ENCODE measurements around the gene PDZRN4.

Gene PDZRN4

DNA sequence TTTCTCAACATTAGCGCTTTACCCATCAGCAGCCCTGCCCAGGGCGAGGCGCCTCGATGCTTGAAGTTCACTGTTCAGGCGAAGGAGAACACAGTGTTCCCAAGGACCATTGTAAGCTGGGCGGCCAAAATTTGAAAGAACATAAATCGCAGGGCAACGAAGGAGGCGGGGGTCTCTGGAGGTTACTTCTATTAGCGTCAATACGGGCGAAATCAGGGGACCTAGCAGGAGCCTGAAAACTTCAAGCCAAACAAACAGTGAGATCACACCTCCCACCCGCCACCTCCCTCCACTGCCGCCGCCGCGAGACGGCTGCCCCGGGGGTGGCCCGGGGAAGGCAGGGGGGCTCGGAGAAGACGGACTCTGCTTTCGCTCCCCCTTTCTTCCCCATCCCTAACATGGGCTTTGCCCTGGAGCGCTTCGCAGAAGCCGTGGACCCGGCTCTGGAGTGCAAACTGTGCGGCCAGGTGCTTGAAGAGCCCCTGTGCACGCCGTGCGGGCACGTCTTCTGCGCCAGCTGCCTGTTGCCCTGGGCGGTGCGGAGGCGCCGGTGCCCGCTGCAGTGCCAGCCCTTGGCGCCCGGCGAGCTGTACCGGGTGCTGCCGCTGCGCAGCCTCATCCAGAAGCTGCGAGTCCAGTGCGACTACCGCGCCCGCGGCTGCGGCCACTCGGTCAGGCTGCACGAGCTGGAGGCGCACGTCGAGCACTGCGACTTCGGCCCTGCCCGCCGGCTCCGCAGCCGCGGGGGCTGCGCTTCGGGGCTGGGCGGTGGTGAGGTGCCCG lies at the start of gene PDZRN4:
PDZRN4 (plus strand) TSS at position 263 of the 783 bp plus-strand sequence.
- ChIA-PET POLR2A (no interaction called here), CTCF (no interaction called here)
- no peak for DNase-seq (ENCODE audit: extremely low spot score)
- TF ChIP-seq NFRKB (IDR thresholded peaks at IDR 0.05) (no peak), ARNT (IDR thresholded peaks at IDR 0.05) (no peak), FOXK2 (IDR thresholded peaks at IDR 0.05) (no peak), FOXA1 (IDR thresholded peaks at IDR 0.05) (no peak)

GRCh38 chr12:41140117-41140516 lies 48.0 kb upstream of the PDZRN4 start:
- TF ChIP-seq BHLHE40 (IDR thresholded peaks at IDR 0.05; ENCODE audit: borderline replicate concordance) = no peak
- no peak for TF ChIP-seq LEF1 (IDR thresholded peaks at IDR 0.05; ENCODE audit: borderline replicate concordance)
- TF ChIP-seq HDGF (IDR thresholded peaks at IDR 0.05; ENCODE audit: borderline replicate concordance) = no peak
- no peak for TF ChIP-seq ELF4 (IDR thresholded peaks at IDR 0.05)
- TF ChIP-seq NFRKB (IDR thresholded peaks at IDR 0.05) = no peak
- no peak for TF ChIP-seq FOXK2 (IDR thresholded peaks at IDR 0.05)
- no peak for TF ChIP-seq ZNF384 (IDR thresholded peaks at IDR 0.05)
- no peak for TF ChIP-seq SUZ12 (IDR thresholded peaks at IDR 0.05)
- TF ChIP-seq ARNT (IDR thresholded peaks at IDR 0.05) = no peak
- no peak for TF ChIP-seq TARDBP (IDR thresholded peaks at IDR 0.05)
- POLR2A ChIA-PET = no interaction called here
- CTCF ChIA-PET = no interaction called here
- no peak for DNase-seq (ENCODE audit: extremely low spot score)

- POLR2A ChIA-PET = no interaction called here
- CTCF ChIA-PET = no interaction called here
- no peak for TF ChIP-seq NFRKB (IDR thresholded peaks at IDR 0.05)
- no peak for TF ChIP-seq ELF4 (IDR thresholded peaks at IDR 0.05)
- no peak for TF ChIP-seq L3MBTL2 (conservative IDR thresholded peaks at IDR 0.05)
- TF ChIP-seq FOXM1 (IDR thresholded peaks at IDR 0.05; ENCODE audit: borderline replicate concordance) = no peak
- no peak for DNase-seq (ENCODE audit: extremely low spot score)
Observed at GRCh38 chr12:41141104-41141503, 47.0 kb upstream of the PDZRN4 start.

GRCh38 chr12:41142376-41142775 lies 45.7 kb upstream of the PDZRN4 start:
- POLR2A ChIA-PET = no interaction called here
- TF ChIP-seq TARDBP (IDR thresholded peaks at IDR 0.05) (no peak), FOXM1 (IDR thresholded peaks at IDR 0.05; ENCODE audit: borderline replicate concordance) (no peak), FOXK2 (IDR thresholded peaks at IDR 0.05) (no peak), PKNOX1 (IDR thresholded peaks at IDR 0.05) (no peak), ZNF384 (IDR thresholded peaks at IDR 0.05) (no peak), HDGF (IDR thresholded peaks at IDR 0.05; ENCODE audit: borderline replicate concordance) (no peak), L3MBTL2 (conservative IDR thresholded peaks at IDR 0.05) (no peak), SP1 (IDR thresholded peaks at IDR 0.05) (no peak), ELF4 (IDR thresholded peaks at IDR 0.05) (no peak), CTBP1 (IDR thresholded peaks at IDR 0.05; ENCODE audit: borderline replicate concordance) (no peak), BHLHE40 (IDR thresholded peaks at IDR 0.05; ENCODE audit: borderline replicate concordance) (no peak), FOXA1 (IDR thresholded peaks at IDR 0.05) (no peak), NFRKB (IDR thresholded peaks at IDR 0.05) (no peak), SUZ12 (IDR thresholded peaks at IDR 0.05) (no peak), ARNT (IDR thresholded peaks at IDR 0.05) (no peak)
- CTCF ChIA-PET = no interaction called here
- no peak for DNase-seq (ENCODE audit: extremely low spot score)

DNA sequence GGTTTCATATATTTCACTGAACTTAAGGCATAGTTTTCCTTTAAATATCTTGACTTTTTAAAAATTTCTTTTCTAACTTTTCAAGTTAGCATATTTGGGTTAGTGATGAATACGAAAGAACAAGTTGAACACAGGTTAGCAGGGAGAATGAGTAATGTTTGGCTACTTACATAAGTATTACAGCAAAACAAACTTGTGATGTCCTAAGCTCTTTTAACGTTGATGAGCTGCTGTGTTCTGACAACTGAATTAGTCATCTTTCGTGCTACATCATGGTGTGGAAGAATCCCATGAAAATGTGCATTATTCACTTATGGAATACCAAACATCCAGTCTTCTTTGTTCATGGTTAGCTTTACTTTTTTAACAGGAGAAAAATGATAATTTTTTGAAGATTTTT lies 36.3 kb upstream of the PDZRN4 start:
- CTCF ChIA-PET = no interaction called here
- POLR2A ChIA-PET = no interaction called here
- no peak for TF ChIP-seq BHLHE40 (IDR thresholded peaks at IDR 0.05; ENCODE audit: borderline replicate concordance)
- no peak for TF ChIP-seq SP1 (IDR thresholded peaks at IDR 0.05)
- TF ChIP-seq FOXA1 (IDR thresholded peaks at IDR 0.05) = no peak
- TF ChIP-seq NFRKB (IDR thresholded peaks at IDR 0.05) = no peak
- TF ChIP-seq ZNF384 (IDR thresholded peaks at IDR 0.05) = no peak
- no peak for TF ChIP-seq ARNT (IDR thresholded peaks at IDR 0.05)
- no peak for TF ChIP-seq ELF4 (IDR thresholded peaks at IDR 0.05)
- no peak for TF ChIP-seq TARDBP (IDR thresholded peaks at IDR 0.05)
- TF ChIP-seq CTBP1 (IDR thresholded peaks at IDR 0.05; ENCODE audit: borderline replicate concordance) = no peak
- TF ChIP-seq LEF1 (IDR thresholded peaks at IDR 0.05; ENCODE audit: borderline replicate concordance) = no peak
- TF ChIP-seq HDGF (IDR thresholded peaks at IDR 0.05; ENCODE audit: borderline replicate concordance) = no peak
- no peak for TF ChIP-seq FOXK2 (IDR thresholded peaks at IDR 0.05)
- no peak for TF ChIP-seq L3MBTL2 (conservative IDR thresholded peaks at IDR 0.05)
- no peak for TF ChIP-seq SUZ12 (IDR thresholded peaks at IDR 0.05)
- TF ChIP-seq PKNOX1 (IDR thresholded peaks at IDR 0.05) = no peak
- no peak for DNase-seq (ENCODE audit: extremely low spot score)

GRCh38 chr12:41162461-41162860 lies 25.7 kb upstream of the PDZRN4 start:
- DNase-seq (ENCODE audit: extremely low spot score) = no peak
- ChIA-PET CTCF (no interaction called here), POLR2A (no interaction called here)
- no peak for TF ChIP-seq ZNF384 (IDR thresholded peaks at IDR 0.05)

DNA sequence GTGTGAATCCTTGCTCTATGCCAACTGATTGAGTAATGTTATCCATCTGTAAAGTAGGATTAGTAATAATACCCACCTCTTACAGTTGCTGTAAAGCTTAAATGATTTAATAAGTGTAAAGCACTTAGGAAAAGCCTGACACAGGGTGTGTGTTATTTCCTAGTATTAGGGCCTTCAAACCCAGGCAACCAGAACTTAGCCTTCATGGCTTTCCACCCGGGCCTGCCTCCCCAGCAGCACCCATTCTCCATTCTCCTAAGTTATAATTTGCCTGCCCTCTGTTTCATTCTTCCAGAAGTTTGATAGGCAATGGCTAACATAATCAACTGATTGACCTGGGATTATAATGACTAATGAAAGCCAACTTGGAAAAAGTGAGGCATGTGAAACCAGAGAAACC lies 20.4 kb upstream of the PDZRN4 start:
- TF ChIP-seq FOXK2 (IDR thresholded peaks at IDR 0.05) (no peak), TARDBP (IDR thresholded peaks at IDR 0.05) (no peak), FOXM1 (IDR thresholded peaks at IDR 0.05; ENCODE audit: borderline replicate concordance) (no peak), HDGF (IDR thresholded peaks at IDR 0.05; ENCODE audit: borderline replicate concordance) (no peak), LEF1 (IDR thresholded peaks at IDR 0.05; ENCODE audit: borderline replicate concordance) (no peak), CTBP1 (IDR thresholded peaks at IDR 0.05; ENCODE audit: borderline replicate concordance) (no peak), SP1 (IDR thresholded peaks at IDR 0.05) (no peak), ELF4 (IDR thresholded peaks at IDR 0.05) (no peak), L3MBTL2 (conservative IDR thresholded peaks at IDR 0.05) (no peak), FOXA1 (IDR thresholded peaks at IDR 0.05) (no peak), PKNOX1 (IDR thresholded peaks at IDR 0.05) (no peak), NFRKB (IDR thresholded peaks at IDR 0.05) (no peak), ZNF384 (IDR thresholded peaks at IDR 0.05) (no peak), SUZ12 (IDR thresholded peaks at IDR 0.05) (no peak), BHLHE40 (IDR thresholded peaks at IDR 0.05; ENCODE audit: borderline replicate concordance) (no peak), ARNT (IDR thresholded peaks at IDR 0.05) (no peak)
- CTCF ChIA-PET = no interaction called here
- no peak for DNase-seq (ENCODE audit: extremely low spot score)
- POLR2A ChIA-PET = no interaction called here

All from HEK293T (cell line).